PC-9 (cell line): ENCODE measurements around the gene GHR. TPM values are rescaled to one million over a fixed set of nuclear protein-coding genes. Genes with fewer than 3 reads are reported as not detected.

ENCODE experiments used
- BruUV-seq: library from RNA; stranded (reverse); fragments of 400-500 nt; replicated peaks from 2 replicates; lab custom pipeline; 2021; lab: Mats Ljungman, UMichigan
- CTCF ChIA-PET: fragments of 300-600 bp; sonication (Branson Sonifier 250); formaldehyde crosslinking; loops from one replicate; lab custom pipeline; 2022; ENCODE audit warnings: antibody characterized with exemption; lab: Charles Lee
- POLR2A ChIA-PET: fragments of 300-600 bp; sonication (Branson Sonifier 250); formaldehyde crosslinking; loops from one replicate; lab custom pipeline; 2022; ENCODE audit warnings: antibody characterized with exemption; ENCODE audit not compliant: unreplicated experiment; lab: Charles Lee
- DNase-seq, 2 experiments: peaks; one replicate each; pipeline versions ENCODE4 v3.0.0 to v3.0.0-alpha.2; 2015 to 2022; ENCODE audit warnings: mixed read lengths in 1 of 2
- H2AFZ ChIP-seq: fragments of 200-600 bp; sonication (generic); 2 replicates; pipeline ENCODE4 v1.8.1; 2017; ENCODE audit warnings: antibody characterized with exemption
- H3F3A ChIP-seq: fragments of 200-600 bp; sonication (generic); 2 replicates; pipeline ENCODE4 v1.8.1; 2017; ENCODE audit warnings: antibody characterized with exemption, mild to moderate bottlenecking, low read depth; ENCODE audit not compliant: insufficient read depth
- H3K27ac ChIP-seq: fragments of 200-600 bp; sonication (generic); 2 replicates; pipeline ENCODE4 v1.6.1; 2016; ENCODE audit warnings: mixed run types
- H3K27me3 ChIP-seq: fragments of 200-600 bp; sonication (generic); 2 replicates; pipeline ENCODE4 v1.6.1; 2016; ENCODE audit warnings: low read depth, mixed run types; ENCODE audit not compliant: insufficient read depth
- H3K36me3 ChIP-seq: fragments of 200-600 bp; sonication (generic); 2 replicates; pipeline ENCODE4 v1.6.1; 2016; ENCODE audit warnings: low read depth, mixed run types
- H3K4me1 ChIP-seq: fragments of 200-600 bp; sonication (generic); replicated peaks from 2 replicates; pipeline ENCODE4 v1.6.1; 2016; ENCODE audit warnings: mixed run types; ENCODE audit not compliant: insufficient read depth
- H3K4me2 ChIP-seq: fragments of 200-600 bp; sonication (generic); 2 replicates; pipeline ENCODE4 v1.6.1; 2017; ENCODE audit warnings: mixed run types
- H3K4me3 ChIP-seq: fragments of 200-600 bp; sonication (generic); 2 replicates; pipeline ENCODE4 v1.6.1; 2016; ENCODE audit warnings: mixed run types
- H3K79me2 ChIP-seq: fragments of 200-600 bp; sonication (generic); 2 replicates; pipeline ENCODE4 v1.6.1; 2017; ENCODE audit warnings: low read depth, mixed run types
- H3K9me2 ChIP-seq: fragments of 200-600 bp; sonication (generic); 2 replicates; pipeline ENCODE4 v1.8.1; 2017; ENCODE audit warnings: mild to moderate bottlenecking; ENCODE audit not compliant: insufficient read depth
- H3K9me3 ChIP-seq: fragments of 200-600 bp; sonication (generic); 2 replicates; pipeline ENCODE4 v1.8.1; 2016; ENCODE audit warnings: low read depth; ENCODE audit not compliant: insufficient read depth
- H4K20me1 ChIP-seq: fragments of 200-600 bp; sonication (generic); 2 replicates; pipeline ENCODE4 v1.8.1; 2017; ENCODE audit not compliant: insufficient read depth
- CTCF ChIP-seq: fragments of 200-600 bp; sonication (generic); conservative IDR thresholded peaks from 2 replicates; pipeline ENCODE4 v1.6.1; 2017; ENCODE audit warnings: mixed run types, antibody characterized with exemption, mild to moderate bottlenecking, moderate library complexity
- EZH2 ChIP-seq: fragments of 200-600 bp; sonication (generic); IDR thresholded peaks from 2 replicates; pipeline ENCODE4 v1.8.0; 2017; ENCODE audit warnings: antibody characterized with exemption, low read depth
- intact Hi-C: fragments of 100-400 bp; cut with micrococcal nuclease; formaldehyde crosslinking; loops from one replicate; pipeline ENCODE4 v1.10.0; 2022; ENCODE audit not compliant: unreplicated experiment
- total RNA-seq: library from RNA; stranded (reverse); gene quantifications from 2 replicates; pipeline ENCODE4 v1.2.3, GENCODE V29; 2021

Gene GHR
- total RNA-seq, 1 experiment from 2014 or later, result not detected

GRCh38 chr5:42399702-42400101, 23.5 kb upstream of the GHR start:
- no peak overlapping the region for H3K4me3 ChIP-seq
- H3K4me1 ChIP-seq, result no peaks in the 10 kb centered on the region
- ChIA-PET CTCF (no interaction called here), POLR2A (no interaction called here)
- H3K36me3 ChIP-seq, result no peaks in the 10 kb centered on the region
- H4K20me1 ChIP-seq, result no peaks in the 10 kb centered on the region
- no peak overlapping the region for H3K27ac ChIP-seq
- intact Hi-C loops, result no loop called here
- TF ChIP-seq EZH2, result no peak
- no peak for TF ChIP-seq CTCF
- H3K27me3 ChIP-seq, result no peaks in the 10 kb centered on the region
- no peak overlapping the region for H2AFZ ChIP-seq
- no peaks in the 10 kb centered on the region for H3K79me2 ChIP-seq
- H3K9me2 ChIP-seq, result no peaks in the 10 kb centered on the region; the same call in none of the 2 replicates
- no peaks in the 10 kb centered on the region for H3K9me3 ChIP-seq
- no peak for DNase-seq
- no peaks in the 10 kb centered on the region for H3F3A ChIP-seq
- no peak overlapping the region for H3K4me2 ChIP-seq
- BruUV-seq, result no TSS peak

DNA sequence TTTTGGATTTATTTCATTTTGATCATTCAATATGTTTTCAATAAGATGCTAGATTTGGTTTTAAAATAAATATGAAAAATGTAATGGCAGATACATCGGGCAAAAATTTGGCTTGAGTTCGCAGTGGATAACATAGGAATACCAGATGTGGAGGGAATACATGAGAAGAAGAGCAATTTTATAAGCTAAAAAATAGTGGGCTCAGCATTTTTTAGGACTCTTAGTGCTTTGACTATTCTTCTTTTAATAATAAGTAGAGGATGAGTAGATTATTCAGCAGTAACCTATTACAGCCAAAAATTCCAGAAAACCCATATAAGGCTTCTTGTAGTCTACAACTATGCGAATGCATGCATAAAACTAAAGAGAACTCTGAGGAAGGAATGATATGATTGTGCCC, 22.8 kb upstream of the GHR start:
- H3K4me1 ChIP-seq, result no peaks in the 10 kb centered on the region
- peak in 1 of 2 experiments; percentile 6 for DNase-seq
- H3K27ac ChIP-seq, result no peak overlapping the region
- ChIA-PET CTCF (no interaction called here), POLR2A (no interaction called here)
- H3K36me3 ChIP-seq, result no peaks in the 10 kb centered on the region
- H3K9me2 ChIP-seq, result no peaks in the 10 kb centered on the region; the same call in none of the 2 replicates
- no peaks in the 10 kb centered on the region for H4K20me1 ChIP-seq
- no peaks in the 10 kb centered on the region for H3F3A ChIP-seq
- no TSS peak for BruUV-seq
- no peaks in the 10 kb centered on the region for H3K27me3 ChIP-seq
- no peaks in the 10 kb centered on the region for H3K79me2 ChIP-seq
- intact Hi-C loops, result no loop called here
- no peak overlapping the region for H3K4me3 ChIP-seq
- no peak overlapping the region for H3K4me2 ChIP-seq
- TF ChIP-seq CTCF (no peak), EZH2 (no peak)
- H2AFZ ChIP-seq, result no peak overlapping the region
- H3K9me3 ChIP-seq, result no peaks in the 10 kb centered on the region

DNA sequence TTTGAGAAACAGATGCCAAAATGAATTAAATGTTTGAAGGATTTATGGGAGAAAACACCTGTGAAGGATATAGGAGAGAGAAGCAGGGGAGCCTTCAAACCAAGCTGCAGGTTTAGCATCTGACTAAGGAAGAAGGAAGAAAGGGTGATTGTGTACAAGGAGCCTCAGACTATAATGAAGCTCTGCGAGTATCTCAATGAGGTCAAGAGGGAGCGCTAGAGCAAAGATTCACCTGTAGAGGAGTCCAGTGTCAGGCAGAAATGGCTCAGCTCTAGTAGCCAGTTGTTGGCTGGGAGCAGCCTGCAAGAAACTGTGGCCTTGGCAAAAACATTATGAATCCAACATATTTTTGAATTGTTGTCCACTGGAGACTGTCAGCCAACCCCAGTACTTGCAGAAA, 20.0 kb upstream of the GHR start:
- Histone ChIP-seq H3K27ac (no peak overlapping the region), H3K4me2 (no peak overlapping the region), H3K9me2 (no peaks in the 10 kb centered on the region; the same call in none of the 2 replicates), H3K36me3 (no peaks in the 10 kb centered on the region), H4K20me1 (no peaks in the 10 kb centered on the region), H3F3A (no peaks in the 10 kb centered on the region), H3K27me3 (no peaks in the 10 kb centered on the region), H2AFZ (no peak overlapping the region), H3K4me1 (no peaks in the 10 kb centered on the region), H3K9me3 (no peaks in the 10 kb centered on the region), H3K4me3 (no peak overlapping the region), H3K79me2 (no peaks in the 10 kb centered on the region)
- intact Hi-C loops, result no loop called here
- POLR2A ChIA-PET, result no interaction called here
- no TSS peak for BruUV-seq
- TF ChIP-seq CTCF, result no peak
- no peak for TF ChIP-seq EZH2
- DNase-seq, result no peak
- CTCF ChIA-PET, result no interaction called here
